Measurements from ENCODE around the gene CUX1. TPM values are rescaled to one million over a fixed set of nuclear protein-coding genes. Genes with fewer than 3 reads are reported as not detected.

CUX1 gene
- total RNA-seq, 4 donors from 2014 or later: 40.0 to 55.9 (median 47.3) TPM

- no peaks in the 10 kb centered on the region for H3K27me3 ChIP-seq
- no peaks in the 10 kb centered on the region for H3K9me3 ChIP-seq
- no peak overlapping the region for H3K27ac ChIP-seq
- no peak overlapping the region for H3K4me3 ChIP-seq
- H3K4me1 ChIP-seq: no peaks in the 10 kb centered on the region
- H3K36me3 ChIP-seq: peaks cover 0 to 70% (median 0%) of the 10 kb centered on the region in 3 donors
- intact Hi-C loops (cut with DNase I): no loop called here
- TF ChIP-seq CTCF (IDR thresholded peaks at IDR 0.05) (no peak), POLR2A (IDR thresholded peaks at IDR 0.05) (no peak)
- WGBS, 2 donors: 89% methylated on average over 3 of the region's 11 CpGs; no CpG with 5 or more reads in 1 of the 2 donors
- DNase-seq: no peak
Observed at GRCh38 chr7:102215711-102216110, 398.3 kb downstream of the CUX1 start.

GRCh38 chr7:102216573-102217314 lies 399.3 kb downstream of the CUX1 start:
- H3K36me3 ChIP-seq: peaks cover 0 to 60% (median 0%) of the 10 kb centered on the region in 3 donors
- no peak overlapping the region for H3K4me3 ChIP-seq
- H3K9me3 ChIP-seq: no peaks in the 10 kb centered on the region
- no peak overlapping the region for H3K27ac ChIP-seq
- intact Hi-C loops (cut with DNase I): no loop called here
- no peak for DNase-seq
- H3K4me1 ChIP-seq: no peaks in the 10 kb centered on the region
- TF ChIP-seq CTCF (IDR thresholded peaks at IDR 0.05) (no peak), POLR2A (IDR thresholded peaks at IDR 0.05) (no peak)
- H3K27me3 ChIP-seq: no peaks in the 10 kb centered on the region
- WGBS, 2 donors: 87 to 97% methylated on average over 8 of the region's 8 CpGs

- intact Hi-C loops (cut with DNase I): no loop called here
- no peak for TF ChIP-seq POLR2A (IDR thresholded peaks at IDR 0.05)
- TF ChIP-seq CTCF (IDR thresholded peaks at IDR 0.05): no peak
- WGBS, 2 donors: 68 to 72% methylated on average over 10 to 13 of the region's 14 CpGs
- no peak for DNase-seq
- no peaks in the 10 kb centered on the region for H3K4me1 ChIP-seq
- no peaks in the 10 kb centered on the region for H3K9me3 ChIP-seq
- no peak overlapping the region for H3K27ac ChIP-seq
- no peak overlapping the region for H3K4me3 ChIP-seq
- peaks cover 0 to 30% (median 0%) of the 10 kb centered on the region in 3 donors for H3K36me3 ChIP-seq
- H3K27me3 ChIP-seq: no peaks in the 10 kb centered on the region
Observed at GRCh38 chr7:102220229-102220850, 402.9 kb downstream of the CUX1 start.

GRCh38 chr7:102220960-102221800 lies 403.8 kb downstream of the CUX1 start:
- Histone ChIP-seq H3K9me3 (no peaks in the 10 kb centered on the region), H3K36me3 (peaks cover 0 to 22% (median 0%) of the 10 kb centered on the region in 3 donors), H3K4me1 (no peaks in the 10 kb centered on the region), H3K27ac (no peak overlapping the region), H3K27me3 (no peaks in the 10 kb centered on the region), H3K4me3 (no peak overlapping the region)
- no peak for TF ChIP-seq POLR2A (IDR thresholded peaks at IDR 0.05)
- no peak for TF ChIP-seq CTCF (IDR thresholded peaks at IDR 0.05)
- intact Hi-C loops (cut with DNase I): no loop called here
- WGBS, 2 donors: 78 to 87% methylated on average over 20 of the region's 20 CpGs
- DNase-seq: no peak

Measured in esophagus squamous epithelium (tissue), 5 donors.